ENCODE measurements around the gene PGAP1.

DNA sequence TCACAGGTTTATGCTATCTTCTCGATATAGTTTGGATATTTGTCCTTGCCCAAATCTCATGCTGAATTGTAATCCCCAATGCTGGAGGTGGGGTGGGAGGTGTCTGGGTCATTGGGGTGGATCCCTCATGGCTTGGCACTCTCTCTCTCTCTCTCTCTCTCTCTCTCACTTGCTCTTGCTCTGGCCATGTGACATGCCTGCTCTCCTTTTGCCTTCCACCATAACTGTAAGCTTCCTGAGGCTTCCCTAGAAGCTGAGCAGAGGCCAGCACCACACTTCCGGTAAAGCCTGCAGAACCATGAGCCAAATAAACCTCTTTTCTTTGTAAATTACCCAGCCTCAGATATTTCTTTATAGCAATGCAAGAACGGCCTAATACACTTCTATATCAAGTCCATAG is 41.3 kb upstream of the PGAP1 start:
- TF ChIP-seq POLR2A (IDR thresholded peaks at IDR 0.05), result no peak
- TF ChIP-seq, protein P1, sequence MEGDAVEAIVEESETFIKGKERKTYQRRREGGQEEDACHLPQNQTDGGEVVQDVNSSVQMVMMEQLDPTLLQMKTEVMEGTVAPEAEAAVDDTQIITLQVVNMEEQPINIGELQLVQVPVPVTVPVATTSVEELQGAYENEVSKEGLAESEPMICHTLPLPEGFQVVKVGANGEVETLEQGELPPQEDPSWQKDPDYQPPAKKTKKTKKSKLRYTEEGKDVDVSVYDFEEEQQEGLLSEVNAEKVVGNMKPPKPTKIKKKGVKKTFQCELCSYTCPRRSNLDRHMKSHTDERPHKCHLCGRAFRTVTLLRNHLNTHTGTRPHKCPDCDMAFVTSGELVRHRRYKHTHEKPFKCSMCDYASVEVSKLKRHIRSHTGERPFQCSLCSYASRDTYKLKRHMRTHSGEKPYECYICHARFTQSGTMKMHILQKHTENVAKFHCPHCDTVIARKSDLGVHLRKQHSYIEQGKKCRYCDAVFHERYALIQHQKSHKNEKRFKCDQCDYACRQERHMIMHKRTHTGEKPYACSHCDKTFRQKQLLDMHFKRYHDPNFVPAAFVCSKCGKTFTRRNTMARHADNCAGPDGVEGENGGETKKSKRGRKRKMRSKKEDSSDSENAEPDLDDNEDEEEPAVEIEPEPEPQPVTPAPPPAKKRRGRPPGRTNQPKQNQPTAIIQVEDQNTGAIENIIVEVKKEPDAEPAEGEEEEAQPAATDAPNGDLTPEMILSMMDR (IDR thresholded peaks at IDR 0.05), result no peak
